Measurements from ENCODE around the gene SCYL1. TPM values are rescaled to one million over a fixed set of nuclear protein-coding genes. Genes with fewer than 3 reads are reported as not detected.
"Not testable (repeated sequence)": the region's sequence is repeated elsewhere in the genome, so short reads cannot be mapped to it uniquely, and the experiment has no call there.

SCYL1 gene
- total RNA-seq, 1 experiment from 2014 or later = 177 TPM

GRCh38 chr11:65505466-65506289 lies 19.2 kb upstream of the SCYL1 start:
- DNase-seq (ENCODE audit: low spot score) = peak; percentile 70

- no peak for DNase-seq (ENCODE audit: low spot score)
These were observed 18.6 kb upstream of the SCYL1 start for GRCh38 chr11:65506290-65506771.

- peak; percentile 99 for DNase-seq (ENCODE audit: low spot score)
These were observed 17.9 kb upstream of the SCYL1 start for GRCh38 chr11:65506772-65507505.

GRCh38 chr11:65512311-65512710 lies 12.6 kb upstream of the SCYL1 start:
- not testable (repeated sequence) for DNase-seq (ENCODE audit: low spot score)

GRCh38 chr11:65516135-65516968 lies 8.5 kb upstream of the SCYL1 start:
- DNase-seq (ENCODE audit: low spot score) = no peak

GRCh38 chr11:65518941-65519549 lies 5.8 kb upstream of the SCYL1 start:
- DNase-seq (ENCODE audit: low spot score) = not testable (repeated sequence)

GRCh38 chr11:65521777-65522521 lies 2.9 kb upstream of the SCYL1 start:
- DNase-seq (ENCODE audit: low spot score) = not testable (repeated sequence)

GRCh38 chr11:65522718-65523630 lies 1.9 kb upstream of the SCYL1 start:
- not testable (repeated sequence) for DNase-seq (ENCODE audit: low spot score)

- not testable (repeated sequence) for DNase-seq (ENCODE audit: low spot score)
These were observed 1.3 kb upstream of the SCYL1 start for GRCh38 chr11:65523631-65523968.

- peak; percentile 64 for DNase-seq (ENCODE audit: low spot score)
These were observed 706 bp upstream of the SCYL1 start for GRCh38 chr11:65524014-65524740.

- DNase-seq (ENCODE audit: low spot score) = no peak
These were observed 930 bp downstream of the SCYL1 start for GRCh38 chr11:65525546-65526480.

- DNase-seq (ENCODE audit: low spot score) = no peak
These were observed 1.9 kb downstream of the SCYL1 start for GRCh38 chr11:65526744-65527143.

GRCh38 chr11:65528819-65529350 lies 4.0 kb downstream of the SCYL1 start:
- no peak for DNase-seq (ENCODE audit: low spot score)

- no peak for DNase-seq (ENCODE audit: low spot score)
These were observed 4.7 kb downstream of the SCYL1 start for GRCh38 chr11:65529475-65530156.

- no peak for DNase-seq (ENCODE audit: low spot score)
These were observed 5.2 kb downstream of the SCYL1 start for GRCh38 chr11:65530157-65530496.

- DNase-seq (ENCODE audit: low spot score) = no peak
These were observed 7.6 kb downstream of the SCYL1 start for GRCh38 chr11:65532388-65533064.
